ENCODE results near the gene SRGAP3. TPM values are rescaled to one million over a fixed set of nuclear protein-coding genes. Genes with fewer than 3 reads are reported as not detected.
A peak's percentile ranks its signal among the peaks of the same experiment; 100 is the strongest.

Gene SRGAP3
- total and polyA plus RNA-seq, 8 donors, result 0.31 to 31.7 (median 5.8) TPM

DNA sequence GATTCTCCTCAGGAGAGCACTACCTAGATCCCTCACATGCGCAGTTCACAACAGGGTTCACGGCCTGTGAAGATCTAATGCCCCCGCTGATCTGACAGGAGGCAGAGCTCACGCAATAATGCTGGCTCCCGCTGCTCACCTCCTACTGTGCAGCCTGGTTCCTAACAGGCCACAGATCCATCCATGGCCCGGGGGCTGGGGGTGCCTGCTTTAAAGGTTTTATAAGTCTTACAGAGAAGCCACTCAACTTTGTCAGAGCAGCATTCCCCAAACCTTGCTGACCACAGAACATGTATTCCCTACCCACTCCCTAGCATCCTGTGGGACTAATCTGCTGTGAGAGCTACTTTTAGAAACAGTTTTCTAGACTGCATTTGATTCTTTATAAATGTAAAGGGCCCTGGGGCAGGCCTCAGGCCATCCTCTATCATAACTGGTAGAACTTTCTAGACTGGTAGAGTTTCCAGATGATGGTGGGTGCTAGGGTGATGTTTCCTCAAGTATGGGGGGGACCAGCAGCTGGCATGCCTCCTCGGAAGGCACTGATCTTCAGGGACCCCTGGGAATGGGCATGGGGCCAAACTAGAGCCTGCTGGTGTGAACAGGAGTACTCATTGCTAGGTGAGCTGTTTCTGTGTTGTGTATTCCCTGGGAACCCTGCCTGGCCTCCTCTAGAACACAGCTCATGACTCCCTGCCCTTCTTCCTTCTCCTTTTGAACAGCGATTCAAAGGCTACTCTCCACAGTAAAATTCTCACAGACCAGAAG is 260.5 kb downstream of the SRGAP3 start:
- Histone ChIP-seq H3K36me3 (peaks cover 0 to 6% (median 2%) of the 10 kb centered on the region in 4 donors), H3K27me3 (no peaks in the 10 kb centered on the region), H3K4me3 (no peak overlapping the region), H3K4me1 (peaks cover 0 to 6% (median 4%) of the 10 kb centered on the region in 4 donors), H3K27ac (no peak overlapping the region), H3K9me3 (no peaks in the 10 kb centered on the region)
- TF ChIP-seq POLR2A (IDR thresholded peaks at IDR 0.05), result no peak
- TF ChIP-seq, protein P1, sequence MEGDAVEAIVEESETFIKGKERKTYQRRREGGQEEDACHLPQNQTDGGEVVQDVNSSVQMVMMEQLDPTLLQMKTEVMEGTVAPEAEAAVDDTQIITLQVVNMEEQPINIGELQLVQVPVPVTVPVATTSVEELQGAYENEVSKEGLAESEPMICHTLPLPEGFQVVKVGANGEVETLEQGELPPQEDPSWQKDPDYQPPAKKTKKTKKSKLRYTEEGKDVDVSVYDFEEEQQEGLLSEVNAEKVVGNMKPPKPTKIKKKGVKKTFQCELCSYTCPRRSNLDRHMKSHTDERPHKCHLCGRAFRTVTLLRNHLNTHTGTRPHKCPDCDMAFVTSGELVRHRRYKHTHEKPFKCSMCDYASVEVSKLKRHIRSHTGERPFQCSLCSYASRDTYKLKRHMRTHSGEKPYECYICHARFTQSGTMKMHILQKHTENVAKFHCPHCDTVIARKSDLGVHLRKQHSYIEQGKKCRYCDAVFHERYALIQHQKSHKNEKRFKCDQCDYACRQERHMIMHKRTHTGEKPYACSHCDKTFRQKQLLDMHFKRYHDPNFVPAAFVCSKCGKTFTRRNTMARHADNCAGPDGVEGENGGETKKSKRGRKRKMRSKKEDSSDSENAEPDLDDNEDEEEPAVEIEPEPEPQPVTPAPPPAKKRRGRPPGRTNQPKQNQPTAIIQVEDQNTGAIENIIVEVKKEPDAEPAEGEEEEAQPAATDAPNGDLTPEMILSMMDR (IDR thresholded peaks at IDR 0.05), result no peak
- intact Hi-C loops (cut with DNase I; ENCODE audit: low total_unique reads), result no loop called here
- WGBS, 5 donors, result 87 to 94% (median 91%) methylated on average over 7 to 8 of the region's 8 CpGs
- no peak for DNase-seq

DNA sequence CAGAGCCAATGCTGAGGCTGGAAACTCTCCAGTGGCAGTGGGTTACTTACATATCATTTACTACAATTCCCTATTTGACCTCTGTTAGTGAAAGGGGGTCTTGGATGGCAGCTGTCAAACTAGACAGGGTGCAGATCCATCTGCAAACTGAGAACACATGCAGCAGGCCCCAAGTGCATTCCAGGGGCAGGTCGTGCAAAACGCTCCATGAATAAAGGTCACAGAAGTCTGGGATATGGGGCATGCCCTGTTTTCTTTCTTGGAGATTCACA is 261.1 kb downstream of the SRGAP3 start:
- WGBS, 5 donors, result 42 to 68% (median 51%) methylated on average over 2 of the region's 2 CpGs
- Histone ChIP-seq H3K4me3 (no peak overlapping the region), H3K27ac (no peak overlapping the region), H3K9me3 (no peaks in the 10 kb centered on the region), H3K27me3 (no peaks in the 10 kb centered on the region), H3K36me3 (peaks cover 0 to 5% (median 2%) of the 10 kb centered on the region in 4 donors), H3K4me1 (peaks cover 0 to 6% (median 4%) of the 10 kb centered on the region in 4 donors)
- TF ChIP-seq POLR2AphosphoS5 (IDR thresholded peaks at IDR 0.05) (no peak), EP300 (IDR thresholded peaks at IDR 0.05) (no peak), POLR2A (IDR thresholded peaks at IDR 0.05) (no peak)
- TF ChIP-seq, protein P1 (IDR thresholded peaks at IDR 0.05), result no peak
- intact Hi-C loops (cut with DNase I; ENCODE audit: low total_unique reads), result no loop called here
- DNase-seq, result no peak

DNA sequence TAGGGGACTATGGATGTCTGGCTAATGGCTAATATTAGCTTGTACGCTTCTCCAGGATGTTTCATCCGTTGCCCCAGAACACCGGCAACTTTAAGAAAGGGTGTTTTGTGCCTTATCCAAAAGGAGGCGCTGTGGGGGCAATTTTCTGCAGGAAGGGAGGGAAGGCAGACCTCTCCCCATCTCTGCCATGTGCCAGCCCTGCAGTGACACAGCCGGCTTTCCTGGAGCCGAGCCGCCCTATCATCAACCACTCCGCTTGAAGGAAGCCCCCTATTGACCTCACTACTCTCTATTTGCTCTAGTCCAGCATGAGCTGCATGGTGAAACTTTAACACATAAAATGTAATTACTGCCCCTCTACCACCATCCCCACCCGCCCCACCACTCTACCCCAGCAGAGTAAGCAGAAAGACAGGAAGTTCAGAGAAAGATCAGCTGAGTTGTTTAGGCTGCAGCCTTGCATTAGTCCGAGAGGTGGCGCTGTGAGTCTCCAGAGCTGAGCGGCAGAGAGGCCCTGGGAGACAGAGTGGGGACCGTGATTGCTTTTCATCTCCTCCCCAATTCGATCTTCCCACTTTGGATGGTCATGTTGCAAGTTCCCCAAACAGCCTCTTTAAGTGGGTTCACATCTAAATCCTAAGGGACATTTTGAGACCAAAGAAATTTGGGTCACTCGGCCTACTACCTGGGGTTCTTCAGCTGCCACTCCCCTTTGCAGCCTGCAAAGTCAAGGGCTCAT is 261.6 kb downstream of the SRGAP3 start:
- H3K4me3 ChIP-seq, result no peak overlapping the region
- H3K27ac ChIP-seq, result no peak overlapping the region
- intact Hi-C loops (cut with DNase I; ENCODE audit: low total_unique reads), result no loop called here
- peak; percentile 76 to 88 for DNase-seq
- 23 to 30% (median 26%) methylated on average over 15 of the region's 15 CpGs for whole genome bisulfite sequencing, 5 donors
- peaks cover 0 to 3% (median 0%) of the 10 kb centered on the region in 4 donors for H3K36me3 ChIP-seq
- H3K27me3 ChIP-seq, result no peaks in the 10 kb centered on the region
- TF ChIP-seq, protein P1 (IDR thresholded peaks at IDR 0.05), result peak in 5 of 7 experiments; percentile 67 to 85 (median 78)
- TF ChIP-seq POLR2AphosphoS5 (IDR thresholded peaks at IDR 0.05), result no peak
- H3K4me1 ChIP-seq, result peaks cover 0 to 6% (median 4%) of the 10 kb centered on the region in 4 donors
- no peaks in the 10 kb centered on the region for H3K9me3 ChIP-seq

DNA sequence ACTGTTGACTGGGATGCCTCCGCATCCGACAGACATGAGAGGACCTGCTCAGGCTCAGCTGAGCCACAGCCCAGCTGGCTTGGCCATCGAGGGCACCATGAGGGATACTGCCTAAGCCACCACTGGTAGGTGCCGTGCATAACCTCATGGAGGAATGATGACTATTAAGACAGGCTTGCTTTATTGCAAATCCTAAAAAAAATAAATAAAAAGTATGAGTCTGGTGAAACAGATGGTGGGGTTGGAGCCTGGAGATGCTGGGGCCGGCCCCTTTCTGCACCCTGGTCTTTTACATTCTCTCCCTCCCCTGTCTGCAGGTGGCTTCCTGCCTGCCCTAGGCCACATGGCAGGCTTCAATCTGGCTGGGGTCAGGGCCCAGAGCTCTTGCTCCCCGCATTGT is 262.2 kb downstream of the SRGAP3 start:
- intact Hi-C loops (cut with DNase I; ENCODE audit: low total_unique reads), result no loop called here
- Histone ChIP-seq H3K4me1 (peaks cover 0 to 6% (median 4%) of the 10 kb centered on the region in 4 donors), H3K4me3 (no peak overlapping the region), H3K36me3 (peaks cover 0 to 3% (median 0%) of the 10 kb centered on the region in 4 donors), H3K27me3 (no peaks in the 10 kb centered on the region), H3K27ac (no peak overlapping the region), H3K9me3 (no peaks in the 10 kb centered on the region)
- TF ChIP-seq POLR2A (IDR thresholded peaks at IDR 0.05), result no peak
- TF ChIP-seq, protein P1 (IDR thresholded peaks at IDR 0.05), result no peak
- TF ChIP-seq POLR2AphosphoS5 (IDR thresholded peaks at IDR 0.05), result no peak
- no peak for TF ChIP-seq EP300 (IDR thresholded peaks at IDR 0.05)
- DNase-seq, result no peak
- WGBS, 5 donors, result 69 to 81% (median 75%) methylated on average over 6 of the region's 6 CpGs
